GM21737 (cell line): ENCODE measurements around the gene HPS1.

Experiments
- ATAC-seq: cut with Tn5 transposase; IDR thresholded peaks from one replicate; pipeline ENCODE4 v1.9.1; 2021; ENCODE audit warnings: mild to moderate bottlenecking, moderate library complexity; ENCODE audit not compliant: unreplicated experiment

HPS1 gene

GRCh38 chr10:98446661-98447221 lies at the start of gene HPS1:
HPS1 (minus strand) TSS chr10:98446935; CDS start chr10:98443240, 3,695 bp downstream.
- peak; percentile 86 for ATAC-seq

- no peak for ATAC-seq
These were observed 46.0 kb upstream of the HPS1 start for GRCh38 chr10:98492763-98493162.

DNA sequence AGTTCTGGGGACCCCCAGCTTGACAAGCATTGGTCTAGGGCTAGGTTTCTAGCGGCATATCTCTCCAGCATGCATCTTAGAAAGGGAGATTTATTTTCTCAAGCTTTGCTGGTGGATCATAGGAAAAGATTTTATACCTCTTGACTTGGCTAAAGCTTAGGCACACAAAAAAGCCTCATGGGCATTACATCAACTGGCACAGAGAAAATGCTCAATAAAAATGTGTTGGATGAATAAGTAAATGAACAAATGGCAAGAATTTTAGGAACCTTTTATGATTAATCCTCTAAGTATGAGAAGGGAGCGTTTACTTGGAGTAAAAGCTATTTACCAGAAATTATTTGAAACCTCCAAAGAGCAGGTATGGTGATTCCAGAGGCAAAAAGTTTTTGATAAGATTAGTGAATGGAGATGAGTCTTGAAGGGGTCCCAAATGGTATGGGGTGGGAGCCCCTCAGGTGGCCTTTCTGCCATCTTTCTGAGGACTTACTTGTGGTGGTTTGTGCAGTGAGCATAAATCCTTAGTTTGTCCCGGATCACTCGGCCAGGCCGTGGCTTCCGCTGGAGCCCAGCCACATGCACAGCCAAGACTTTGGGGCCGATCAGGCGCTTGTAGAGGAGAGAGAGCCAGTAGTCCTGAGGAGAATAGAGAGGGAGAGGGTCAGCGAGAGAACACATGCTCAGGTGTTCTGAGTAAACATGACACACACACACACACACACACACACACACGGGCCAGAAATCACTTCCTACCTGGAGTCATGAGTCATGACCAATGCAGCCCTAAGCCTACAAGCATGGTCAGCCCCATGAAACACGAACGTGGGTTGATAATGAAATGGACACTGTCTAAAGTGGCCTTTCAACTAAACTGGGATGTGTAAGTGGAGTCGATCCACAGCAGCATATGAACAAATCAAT lies 43.1 kb upstream of the HPS1 start:
- ATAC-seq: no peak

- ATAC-seq: no peak
These were observed 42.1 kb upstream of the HPS1 start for GRCh38 chr10:98488669-98489430.

DNA sequence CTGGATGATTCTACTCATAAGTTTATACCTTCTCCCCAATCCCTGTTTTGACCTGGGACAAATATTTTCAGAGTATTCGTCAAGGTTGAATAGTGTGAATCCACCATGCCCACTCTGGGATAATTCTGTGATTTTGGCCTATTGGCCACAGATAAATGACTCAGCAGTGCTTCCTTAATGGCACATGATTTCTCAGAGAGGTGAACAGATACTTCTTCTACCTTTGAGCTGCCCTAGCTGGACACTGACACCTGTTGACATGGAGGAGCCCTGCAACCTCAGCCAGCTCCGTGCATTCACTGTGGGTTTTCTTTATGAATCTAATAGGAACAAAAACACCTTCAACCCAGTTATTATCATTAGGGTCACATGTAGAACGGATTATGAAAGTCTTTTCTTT lies 40.9 kb upstream of the HPS1 start:
- ATAC-seq: no peak

- no peak for ATAC-seq
These were observed 39.7 kb upstream of the HPS1 start for GRCh38 chr10:98486421-98486820.

DNA sequence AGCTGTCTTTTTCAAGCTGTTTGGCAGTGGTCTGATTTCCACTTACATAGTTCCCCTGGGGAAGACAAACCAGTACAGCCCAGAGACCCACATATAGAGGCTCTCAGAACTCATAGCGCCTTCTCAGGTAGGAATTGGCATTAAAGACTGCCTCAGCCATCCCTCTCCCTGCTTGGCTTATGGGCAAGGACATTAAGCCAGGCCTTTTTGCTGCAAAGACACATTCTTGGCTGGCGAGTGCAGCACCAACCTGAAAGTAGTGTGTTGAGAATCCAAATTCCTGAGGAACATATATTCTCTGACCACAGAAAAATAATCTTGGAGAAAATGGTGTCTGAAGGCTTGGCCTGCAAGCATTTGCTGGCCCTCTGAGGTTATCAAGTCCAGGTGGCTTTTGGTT lies 39.2 kb upstream of the HPS1 start:
- no peak for ATAC-seq

GRCh38 chr10:98483658-98484057 lies 36.9 kb upstream of the HPS1 start:
- no peak for ATAC-seq

DNA sequence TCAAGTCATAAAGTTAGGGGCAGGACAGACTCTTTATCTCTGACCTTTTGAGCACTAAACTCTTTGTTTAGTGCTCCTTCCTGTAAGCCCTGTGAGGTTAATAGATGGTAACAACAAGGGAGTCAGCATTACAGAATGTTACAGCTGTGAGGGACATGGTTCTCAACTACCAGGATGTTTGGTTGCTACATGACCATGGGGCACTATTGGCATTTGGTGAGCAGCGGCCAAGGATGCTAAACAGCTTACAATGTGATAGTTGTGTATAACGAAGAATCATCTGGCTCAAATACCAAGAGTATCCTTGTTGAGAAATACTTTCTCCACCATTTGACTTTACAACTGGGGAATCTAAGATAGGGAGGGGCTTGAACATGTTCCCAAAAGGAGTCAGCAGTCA lies 35.4 kb upstream of the HPS1 start:
- ATAC-seq: no peak

DNA sequence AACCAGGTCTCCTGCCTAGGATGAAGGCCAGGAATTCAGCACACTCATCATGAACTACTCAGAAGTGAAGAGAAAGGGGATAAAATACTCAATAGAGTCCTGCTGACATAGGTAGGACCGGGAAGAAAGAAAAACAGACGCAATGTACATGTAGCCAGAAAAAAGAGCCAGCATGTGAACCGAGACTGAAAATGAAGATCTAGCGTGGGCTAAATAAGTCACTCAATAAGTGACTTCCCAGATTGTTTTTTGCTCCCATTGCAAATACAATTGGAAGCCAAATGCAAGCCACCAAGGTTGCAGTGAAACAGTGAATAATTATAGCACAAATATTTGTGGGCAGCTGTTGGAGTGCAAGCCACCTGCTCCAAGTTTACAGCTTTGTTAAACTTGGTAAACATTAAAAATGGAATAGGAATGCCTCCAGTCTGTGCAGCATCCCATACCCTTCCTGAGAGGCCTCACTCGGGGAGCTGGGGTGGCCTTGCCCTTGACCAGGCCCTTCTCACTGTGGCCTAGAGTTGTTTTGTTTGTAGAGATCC lies 34.7 kb upstream of the HPS1 start:
- no peak for ATAC-seq

DNA sequence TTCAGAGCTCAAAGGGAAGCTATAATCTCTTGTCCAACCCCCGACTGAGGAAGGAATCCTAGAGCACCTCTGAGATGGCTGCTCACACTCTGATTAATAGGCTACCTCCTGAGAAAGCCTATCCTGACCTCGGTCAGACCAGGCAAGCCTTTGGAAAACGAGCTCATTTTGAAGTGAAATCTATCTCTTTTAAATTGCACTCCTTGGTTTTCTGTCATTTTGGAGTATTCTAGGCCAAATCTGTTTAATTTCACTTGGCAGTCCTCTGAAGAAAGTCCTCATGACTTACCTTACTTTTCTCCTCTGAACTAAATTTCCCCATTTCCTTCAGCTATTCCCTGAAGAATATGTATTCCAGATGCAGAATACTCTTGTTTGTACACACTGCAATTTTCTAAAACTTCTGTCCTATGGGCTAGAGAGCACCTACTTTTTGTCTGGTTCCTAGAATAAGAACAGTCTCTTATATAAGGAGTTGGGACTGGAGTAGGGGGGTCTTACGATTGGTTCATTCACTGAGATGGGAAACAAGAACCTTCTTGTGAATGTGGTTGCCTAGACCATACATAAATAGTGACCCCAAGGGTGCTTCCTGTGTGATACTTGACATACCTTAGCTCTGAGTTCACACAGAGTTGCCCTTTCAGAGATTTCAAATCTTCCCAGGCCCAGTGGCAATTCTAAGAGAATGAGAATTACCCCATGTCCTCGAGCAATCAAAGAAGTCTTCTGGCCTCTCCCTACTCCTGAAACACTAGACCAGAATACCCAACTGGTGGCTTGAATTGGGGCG lies 31.9 kb upstream of the HPS1 start:
- no peak for ATAC-seq

GRCh38 chr10:98477861-98478260 lies 31.1 kb upstream of the HPS1 start:
- no peak for ATAC-seq

- no peak for ATAC-seq
These were observed 27.9 kb upstream of the HPS1 start for GRCh38 chr10:98474628-98475027.

GRCh38 chr10:98472196-98472595 lies 25.5 kb upstream of the HPS1 start:
- no peak for ATAC-seq

DNA sequence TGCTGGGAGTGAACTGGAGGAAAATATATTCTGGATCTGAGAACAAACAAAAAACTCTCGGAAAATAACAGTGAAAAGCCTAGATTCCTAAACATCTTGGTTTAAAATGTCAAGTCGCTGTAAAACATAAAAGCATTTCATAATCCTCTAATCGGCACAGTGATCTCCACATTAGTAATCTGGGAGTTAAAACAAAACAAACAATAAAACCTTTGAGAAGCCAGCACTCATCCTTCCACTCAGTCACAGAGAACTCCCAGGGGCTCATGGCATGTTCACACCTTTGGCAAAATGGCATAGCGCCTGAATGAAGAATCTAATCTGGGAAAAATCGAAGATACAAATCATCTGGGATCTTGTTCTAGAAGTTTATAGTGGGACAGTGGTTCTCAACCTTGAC lies 24.1 kb upstream of the HPS1 start:
- ATAC-seq: no peak

GRCh38 chr10:98469001-98469931 lies 22.5 kb upstream of the HPS1 start:
- no peak for ATAC-seq

DNA sequence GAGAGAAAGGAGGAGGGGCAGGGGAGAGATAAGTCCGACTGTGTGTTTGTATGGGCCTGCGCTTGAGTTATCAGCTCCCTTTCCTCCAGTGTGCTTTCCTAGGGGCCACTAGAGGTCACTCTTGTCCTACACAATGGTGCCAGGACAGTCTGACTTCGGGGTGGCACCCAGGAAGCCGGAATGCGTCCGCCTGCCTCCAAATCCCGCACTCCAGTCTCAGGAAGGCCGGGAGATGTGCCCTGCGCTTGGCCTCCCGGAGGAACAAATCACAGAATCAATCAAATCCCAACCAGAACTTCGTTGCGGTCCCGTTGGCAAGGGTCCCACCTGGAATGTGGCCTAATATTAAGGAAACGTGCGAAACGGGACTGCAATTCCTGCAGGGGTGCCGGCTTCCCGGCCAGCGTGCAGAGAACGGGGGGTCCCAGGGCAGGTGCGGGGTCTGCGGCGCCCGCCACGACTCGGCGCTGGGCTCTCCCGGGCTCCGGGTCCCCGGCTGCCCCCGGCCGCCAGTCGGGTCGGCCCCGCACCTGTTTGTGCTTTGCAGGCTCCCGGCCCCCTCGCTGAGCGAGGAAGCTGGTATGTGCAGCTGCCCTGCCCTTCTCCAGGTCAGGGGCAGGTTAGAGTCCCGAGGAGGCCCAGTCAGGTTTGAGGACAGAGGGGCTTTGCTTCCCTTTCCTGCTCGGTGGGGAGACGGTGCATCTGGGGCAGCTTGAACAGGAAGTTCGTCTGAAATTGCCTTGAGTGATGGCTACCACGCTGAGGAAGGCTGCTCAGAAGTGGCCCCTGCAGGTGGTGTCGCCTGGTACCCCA lies 21.0 kb upstream of the HPS1 start:
- peak; percentile 83 for ATAC-seq

DNA sequence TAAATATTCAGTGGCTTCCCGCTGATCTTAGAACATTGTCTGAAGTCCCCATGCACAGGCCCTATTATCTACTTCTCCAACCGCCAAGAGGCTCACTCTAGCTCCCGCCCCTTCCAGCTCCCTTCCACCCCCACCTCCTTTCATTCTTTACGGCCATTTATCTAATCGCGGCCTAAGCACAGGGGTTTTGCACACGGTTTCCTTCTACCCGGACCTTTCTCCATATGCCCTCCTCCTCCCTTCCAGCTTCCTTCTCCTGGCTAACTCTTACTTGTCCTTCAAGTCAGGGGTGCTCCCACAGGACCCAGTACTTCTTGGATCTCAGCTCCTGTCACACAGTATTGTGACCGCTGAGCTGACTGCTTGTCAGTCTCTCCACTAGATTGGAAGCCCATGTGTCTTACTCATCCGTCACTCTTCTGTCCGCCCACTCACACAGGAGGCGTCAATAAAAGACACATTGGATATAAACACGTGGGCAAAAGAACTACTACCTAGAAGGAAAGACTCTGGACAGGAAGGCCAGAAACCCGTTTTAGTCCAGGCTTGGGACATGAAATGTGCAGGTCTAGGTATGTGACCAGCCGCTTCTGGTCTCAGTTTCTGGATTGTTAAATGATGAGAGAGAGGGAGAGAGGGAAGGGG lies 20.2 kb upstream of the HPS1 start:
- ATAC-seq: no peak
